CD4-positive, alpha-beta T cell treated with Interleukin-15 for 4 hours (primary cell): Measurements from ENCODE around the gene NET1.
"Not testable (repeated sequence)": the region's sequence is repeated elsewhere in the genome, so short reads cannot be mapped to it uniquely, and the experiment has no call there.

Experiments
- DNase-seq: peaks from one replicate; pipeline ENCODE4 v3.0.0-alpha.2; 2020; ENCODE audit warnings: low spot score

NET1 gene

GRCh38 chr10:5466451-5467206 lies 54.3 kb downstream of the NET1 start:
- no peak for DNase-seq

- DNase-seq, result no peak
Measured at GRCh38 chr10:5467207-5467535, 54.8 kb downstream of the NET1 start.

- DNase-seq, result no peak
Measured at GRCh38 chr10:5467634-5468255, 55.4 kb downstream of the NET1 start.

GRCh38 chr10:5468262-5469106 lies 56.1 kb downstream of the NET1 start:
- no peak for DNase-seq

- no peak for DNase-seq
Measured at GRCh38 chr10:5469353-5470061, 57.1 kb downstream of the NET1 start.

- no peak for DNase-seq
Measured at GRCh38 chr10:5470062-5470751, 57.9 kb downstream of the NET1 start.

- not testable (repeated sequence) for DNase-seq
Measured at GRCh38 chr10:5474642-5475041, 62.3 kb downstream of the NET1 start.

- DNase-seq, result not testable (repeated sequence)
Measured at GRCh38 chr10:5475088-5475487, 62.7 kb downstream of the NET1 start.

GRCh38 chr10:5475974-5476807 lies 63.8 kb downstream of the NET1 start:
- not testable (repeated sequence) for DNase-seq

- no peak for DNase-seq
Measured at GRCh38 chr10:5476918-5477525, 64.7 kb downstream of the NET1 start.

- no peak for DNase-seq
Measured at GRCh38 chr10:5477948-5478693, 65.8 kb downstream of the NET1 start.

GRCh38 chr10:5478694-5479305 lies 66.4 kb downstream of the NET1 start:
- no peak for DNase-seq

- no peak for DNase-seq
Measured at GRCh38 chr10:5479481-5480161, 67.3 kb downstream of the NET1 start.

GRCh38 chr10:5480162-5480941 lies 68.0 kb downstream of the NET1 start:
- no peak for DNase-seq

- DNase-seq, result no peak
Measured at GRCh38 chr10:5481121-5481520, 68.8 kb downstream of the NET1 start.

GRCh38 chr10:5482016-5482415 lies 69.7 kb downstream of the NET1 start:
- DNase-seq, result no peak

- no peak for DNase-seq
Measured at GRCh38 chr10:5484205-5484604, 71.8 kb downstream of the NET1 start.

- DNase-seq, result no peak
Measured at GRCh38 chr10:5485290-5485689, 72.9 kb downstream of the NET1 start.
